ENCODE results near the gene AAK1. TPM values are rescaled to one million over a fixed set of nuclear protein-coding genes. Genes with fewer than 3 reads are reported as not detected.

Gene AAK1
- polyA plus RNA-seq, 4 donors = 16.0 to 26.9 (median 20.8) TPM

GRCh38 chr2:69604836-69605235, 38.7 kb downstream of the AAK1 start:
- no peak for DNase-seq (ENCODE audit: low read depth in 4 of 4, low spot score in 2 of 4)

- DNase-seq (ENCODE audit: low read depth in 4 of 4, low spot score in 2 of 4) = no peak
Measured at GRCh38 chr2:69604026-69604678, 39.4 kb downstream of the AAK1 start.

GRCh38 chr2:69603146-69603743, 40.3 kb downstream of the AAK1 start:
- DNase-seq (ENCODE audit: low read depth in 4 of 4, low spot score in 2 of 4) = no peak

GRCh38 chr2:69601179-69601612, 42.3 kb downstream of the AAK1 start:
- no peak for DNase-seq (ENCODE audit: low read depth in 4 of 4, low spot score in 2 of 4)

- DNase-seq (ENCODE audit: low read depth in 4 of 4, low spot score in 2 of 4) = no peak
Measured at GRCh38 chr2:69600425-69600824, 43.1 kb downstream of the AAK1 start.

- DNase-seq (ENCODE audit: low read depth in 4 of 4, low spot score in 2 of 4) = no peak
Measured at GRCh38 chr2:69597843-69598610, 45.5 kb downstream of the AAK1 start.

- no peak for DNase-seq (ENCODE audit: low read depth in 4 of 4, low spot score in 2 of 4)
Measured at GRCh38 chr2:69597105-69597504, 46.4 kb downstream of the AAK1 start.

- no peak for DNase-seq (ENCODE audit: low read depth in 4 of 4, low spot score in 2 of 4)
Measured at GRCh38 chr2:69594341-69594740, 49.2 kb downstream of the AAK1 start.

GRCh38 chr2:69592511-69592910, 51.0 kb downstream of the AAK1 start:
- DNase-seq (ENCODE audit: low read depth in 4 of 4, low spot score in 2 of 4) = no peak

- no peak for DNase-seq (ENCODE audit: low read depth in 4 of 4, low spot score in 2 of 4)
Measured at GRCh38 chr2:69589973-69590652, 53.4 kb downstream of the AAK1 start.

- no peak for DNase-seq (ENCODE audit: low read depth in 4 of 4, low spot score in 2 of 4)
Measured at GRCh38 chr2:69588945-69589344, 54.6 kb downstream of the AAK1 start.

GRCh38 chr2:69588403-69588802, 55.1 kb downstream of the AAK1 start:
- DNase-seq (ENCODE audit: low read depth in 4 of 4, low spot score in 2 of 4) = no peak

GRCh38 chr2:69585855-69586555, 57.5 kb downstream of the AAK1 start:
- DNase-seq (ENCODE audit: low read depth in 4 of 4, low spot score in 2 of 4) = no peak

GRCh38 chr2:69584127-69584889, 59.2 kb downstream of the AAK1 start:
- no peak for DNase-seq (ENCODE audit: low read depth in 4 of 4, low spot score in 2 of 4)

- DNase-seq (ENCODE audit: low read depth in 4 of 4, low spot score in 2 of 4) = no peak
Measured at GRCh38 chr2:69583321-69583833, 60.2 kb downstream of the AAK1 start.

- DNase-seq (ENCODE audit: low read depth in 4 of 4, low spot score in 2 of 4) = no peak
Measured at GRCh38 chr2:69582582-69583176, 60.9 kb downstream of the AAK1 start.

- no peak for DNase-seq (ENCODE audit: low read depth in 4 of 4, low spot score in 2 of 4)
Measured at GRCh38 chr2:69581774-69582581, 61.6 kb downstream of the AAK1 start.

GRCh38 chr2:69580486-69580885, 63.1 kb downstream of the AAK1 start:
- DNase-seq (ENCODE audit: low read depth in 4 of 4, low spot score in 2 of 4) = no peak

All from left renal cortex interstitium (tissue), 4 donors.